Caco-2 (cell line): ENCODE data around the gene MSRB3. TPM values are rescaled to one million over a fixed set of nuclear protein-coding genes. Genes with fewer than 3 reads are reported as not detected.

Source experiments
- BruUV-seq: library from RNA; stranded (reverse); fragments of 400-500 nt; replicated peaks from 2 replicates; lab custom pipeline; 2021; lab: Mats Ljungman, UMichigan
- CTCF ChIA-PET: fragments of 300-600 bp; sonication (Branson Sonifier 250); formaldehyde crosslinking; loops from one replicate; lab custom pipeline; 2022; ENCODE audit warnings: antibody characterized with exemption; lab: Charles Lee
- POLR2A ChIA-PET: fragments of 300-600 bp; sonication (Branson Sonifier 250); formaldehyde crosslinking; loops from one replicate; lab custom pipeline; 2022; ENCODE audit warnings: antibody characterized with exemption; lab: Charles Lee
- DNase-seq, 2 experiments: peaks; one replicate each; pipeline versions ENCODE4 v3.0.0 to v3.0.0-alpha.2; 2020 to 2022
- H3K27me3 ChIP-seq: replicated peaks from 2 replicates; pipeline ENCODE4 v1.6.0; 2011; ENCODE audit warnings: low read length; ENCODE audit not compliant: control insufficient read depth, insufficient read depth
- H3K36me3 ChIP-seq: 2 replicates; pipeline ENCODE4 v1.5.1; 2011; ENCODE audit warnings: low read length; ENCODE audit not compliant: control insufficient read depth, insufficient read depth
- H3K4me1 ChIP-seq: fragments of 250-450 bp; sonication (Bioruptor Pico); 2 replicates; pipeline ENCODE4 v1.5.1; 2020; ENCODE audit warnings: mild to moderate bottlenecking
- H3K4me3 ChIP-seq: 2 replicates; pipeline ENCODE4 v1.5.1; 2011; ENCODE audit warnings: low read depth, mild to moderate bottlenecking, control low read depth, low read length
- H3K9me3 ChIP-seq: fragments of 250-450 bp; sonication (Bioruptor Pico); 2 replicates; pipeline ENCODE4 v1.5.1; 2020; ENCODE audit warnings: mild to moderate bottlenecking, moderate library complexity
- H3K27ac Mint-ChIP-seq: one replicate; pipeline ENCODE4 v1.8.0; 2022; ENCODE audit warnings: mixed read lengths; ENCODE audit not compliant: unreplicated experiment
- H3K27me3 Mint-ChIP-seq: one replicate; pipeline ENCODE4 v1.8.0; 2022; ENCODE audit warnings: mixed read lengths; ENCODE audit not compliant: insufficient read depth, unreplicated experiment
- H3K36me3 Mint-ChIP-seq: one replicate; pipeline ENCODE4 v1.8.0; 2022; ENCODE audit warnings: mild to moderate bottlenecking, mixed read lengths; ENCODE audit not compliant: insufficient read depth, unreplicated experiment
- H3K4me1 Mint-ChIP-seq: one replicate; pipeline ENCODE4 v1.8.0; 2022; ENCODE audit warnings: low read depth, mixed read lengths; ENCODE audit not compliant: unreplicated experiment
- H3K4me3 Mint-ChIP-seq: one replicate; pipeline ENCODE4 v1.8.0; 2022; ENCODE audit warnings: mild to moderate bottlenecking, moderate library complexity, mixed read lengths; ENCODE audit not compliant: unreplicated experiment
- H3K9me3 Mint-ChIP-seq: one replicate; pipeline ENCODE4 v1.8.0; 2022; ENCODE audit warnings: mixed read lengths; ENCODE audit not compliant: unreplicated experiment
- intact Hi-C: fragments of 100-400 bp; cut with micrococcal nuclease; formaldehyde crosslinking; loops from one replicate; pipeline ENCODE4 v1.10.0; 2022; ENCODE audit not compliant: unreplicated experiment
- total RNA-seq: library from RNA; stranded (reverse); gene quantifications from 2 replicates; pipeline ENCODE4 v1.2.3, GENCODE V29; 2022
- TF ChIP-seq, protein P1 (sequence below), 2 experiments: fragments of 200-600 bp in 1 of 2; IDR thresholded peaks; 1 replicate in 1 of 2; 2 replicates in 1 of 2; pipeline versions ENCODE4 v1.5.1 to v1.8.0; 2011 to 2022; ENCODE audit warnings: antibody characterized with exemption in 1 of 2, control low read depth in 1 of 2, inconsistent platforms in 1 of 2, low read depth in 1 of 2, low read length in 1 of 2, mild to moderate bottlenecking in 1 of 2, moderate library complexity in 1 of 2; ENCODE audit not compliant: insufficient read depth in 1 of 2, severe bottlenecking in 1 of 2, unreplicated experiment in 1 of 2

MSRB3 gene
- total RNA-seq, 1 experiment from 2014 or later: 7.7 TPM

DNA sequence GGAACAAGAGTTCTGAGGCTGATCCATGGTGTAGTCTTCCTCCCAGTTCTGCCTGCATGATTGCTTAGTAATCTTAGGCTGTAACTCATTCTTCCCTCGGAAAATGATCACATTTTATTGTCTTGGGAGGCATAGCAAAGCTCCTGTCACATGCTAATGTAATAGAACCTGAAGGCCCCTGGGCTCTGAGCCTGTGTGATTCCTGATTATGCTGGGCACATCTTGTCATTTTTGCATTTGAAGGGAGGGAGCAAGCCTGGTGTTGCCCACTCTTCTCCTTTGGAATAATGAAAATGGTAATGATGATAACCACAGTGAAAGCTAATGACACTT is 215.4 kb downstream of the MSRB3 start:
- Mint-ChIP-seq H3K36me3 (no peaks in the 10 kb centered on the region), H3K4me3 (no peak overlapping the region), H3K27ac (no peak overlapping the region), H3K4me1 (peaks cover 7% of the 10 kb centered on the region), H3K9me3 (peaks cover 6% of the 10 kb centered on the region), H3K27me3 (no peaks in the 10 kb centered on the region)
- CTCF ChIA-PET: no interaction called here
- Histone ChIP-seq H3K4me1 (peaks cover 8% of the 10 kb centered on the region), H3K9me3 (no peaks in the 10 kb centered on the region), H3K27me3 (no peaks in the 10 kb centered on the region), H3K4me3 (no peak overlapping the region), H3K36me3 (no peaks in the 10 kb centered on the region)
- POLR2A ChIA-PET: no interaction called here
- intact Hi-C loops: no loop called here
- no peak for DNase-seq
- TF ChIP-seq, protein P1, sequence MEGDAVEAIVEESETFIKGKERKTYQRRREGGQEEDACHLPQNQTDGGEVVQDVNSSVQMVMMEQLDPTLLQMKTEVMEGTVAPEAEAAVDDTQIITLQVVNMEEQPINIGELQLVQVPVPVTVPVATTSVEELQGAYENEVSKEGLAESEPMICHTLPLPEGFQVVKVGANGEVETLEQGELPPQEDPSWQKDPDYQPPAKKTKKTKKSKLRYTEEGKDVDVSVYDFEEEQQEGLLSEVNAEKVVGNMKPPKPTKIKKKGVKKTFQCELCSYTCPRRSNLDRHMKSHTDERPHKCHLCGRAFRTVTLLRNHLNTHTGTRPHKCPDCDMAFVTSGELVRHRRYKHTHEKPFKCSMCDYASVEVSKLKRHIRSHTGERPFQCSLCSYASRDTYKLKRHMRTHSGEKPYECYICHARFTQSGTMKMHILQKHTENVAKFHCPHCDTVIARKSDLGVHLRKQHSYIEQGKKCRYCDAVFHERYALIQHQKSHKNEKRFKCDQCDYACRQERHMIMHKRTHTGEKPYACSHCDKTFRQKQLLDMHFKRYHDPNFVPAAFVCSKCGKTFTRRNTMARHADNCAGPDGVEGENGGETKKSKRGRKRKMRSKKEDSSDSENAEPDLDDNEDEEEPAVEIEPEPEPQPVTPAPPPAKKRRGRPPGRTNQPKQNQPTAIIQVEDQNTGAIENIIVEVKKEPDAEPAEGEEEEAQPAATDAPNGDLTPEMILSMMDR (IDR thresholded peaks at IDR 0.05; ENCODE audit: insufficient read depth in 1 of 2, low read depth in 1 of 2, low read length in 1 of 2, severe bottlenecking in 1 of 2, unreplicated experiment in 1 of 2): no peak
- BruUV-seq: no TSS peak

DNA sequence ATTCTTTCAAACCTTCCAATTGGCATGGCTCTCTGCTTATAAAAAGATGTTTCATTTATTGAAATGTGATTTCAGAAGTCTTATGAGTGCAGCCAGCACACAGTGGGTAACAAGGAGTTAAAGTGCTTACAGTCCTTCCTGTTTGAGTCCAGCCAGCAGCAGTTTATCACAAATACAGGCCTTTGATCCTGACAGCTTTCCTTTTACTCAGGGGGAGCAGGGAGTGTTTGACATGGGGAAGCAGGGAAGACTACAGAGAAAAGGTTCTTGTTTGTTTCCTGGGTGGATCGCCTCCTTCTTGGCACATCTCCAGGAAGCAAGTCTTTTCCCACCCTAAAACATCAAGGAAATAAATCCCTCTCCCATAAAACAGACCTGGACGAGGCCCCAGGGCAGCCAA is 216.1 kb downstream of the MSRB3 start:
- peaks cover 6% of the 10 kb centered on the region for H3K9me3 Mint-ChIP-seq
- no peak for DNase-seq
- H3K4me1 ChIP-seq: peaks cover 8% of the 10 kb centered on the region
- H3K36me3 Mint-ChIP-seq: no peaks in the 10 kb centered on the region
- CTCF ChIA-PET: no interaction called here
- no peak overlapping the region for H3K4me3 Mint-ChIP-seq
- H3K27ac Mint-ChIP-seq: no peak overlapping the region
- H3K27me3 Mint-ChIP-seq: no peaks in the 10 kb centered on the region
- H3K36me3 ChIP-seq: no peaks in the 10 kb centered on the region
- H3K4me1 Mint-ChIP-seq: peaks cover 7% of the 10 kb centered on the region
- POLR2A ChIA-PET: no interaction called here
- intact Hi-C loops: no loop called here
- TF ChIP-seq, protein P1 (IDR thresholded peaks at IDR 0.05; ENCODE audit: insufficient read depth in 1 of 2, low read depth in 1 of 2, low read length in 1 of 2, severe bottlenecking in 1 of 2, unreplicated experiment in 1 of 2): no peak
- BruUV-seq: no TSS peak
- no peaks in the 10 kb centered on the region for H3K9me3 ChIP-seq
- no peaks in the 10 kb centered on the region for H3K27me3 ChIP-seq
- no peak overlapping the region for H3K4me3 ChIP-seq

DNA sequence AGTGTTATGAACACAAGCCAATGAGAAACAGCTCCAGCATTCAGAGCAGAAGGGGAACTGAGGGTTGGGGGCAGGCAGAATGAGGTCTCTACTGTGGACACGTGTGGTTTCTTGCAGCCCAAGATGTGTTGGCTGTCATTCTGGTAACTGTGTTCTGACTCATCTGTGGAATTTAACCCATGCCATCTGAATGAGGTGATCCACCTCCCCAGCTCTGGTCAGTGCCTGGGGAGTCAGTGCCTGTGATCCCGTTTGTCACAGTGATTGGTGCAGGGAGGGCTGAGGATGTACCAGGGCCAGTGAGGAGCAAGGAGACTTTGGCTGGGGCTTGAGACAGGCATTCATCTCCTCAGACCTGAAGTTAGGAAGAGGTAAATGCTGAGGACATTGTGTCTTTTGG is 216.8 kb downstream of the MSRB3 start:
- Histone ChIP-seq H3K27me3 (no peaks in the 10 kb centered on the region), H3K4me1 (peaks cover 8% of the 10 kb centered on the region), H3K36me3 (no peaks in the 10 kb centered on the region), H3K4me3 (no peak overlapping the region), H3K9me3 (no peaks in the 10 kb centered on the region)
- Mint-ChIP-seq H3K4me1 (peaks cover 7% of the 10 kb centered on the region), H3K27ac (no peak overlapping the region), H3K4me3 (no peak overlapping the region), H3K36me3 (no peaks in the 10 kb centered on the region), H3K27me3 (no peaks in the 10 kb centered on the region), H3K9me3 (peaks cover 6% of the 10 kb centered on the region)
- intact Hi-C loops: no loop called here
- ChIA-PET CTCF (no interaction called here), POLR2A (no interaction called here)
- no peak for DNase-seq
- TF ChIP-seq, protein P1 (IDR thresholded peaks at IDR 0.05; ENCODE audit: insufficient read depth in 1 of 2, low read depth in 1 of 2, low read length in 1 of 2, severe bottlenecking in 1 of 2, unreplicated experiment in 1 of 2): no peak
- BruUV-seq: no TSS peak
